OCI-LY3 (cell line): ENCODE results near the gene LHPP.

Source experiments
- H2AFZ ChIP-seq: fragments of 200-600, 300-600 bp; shearing (Covaris generic); 2 replicates; pipeline ENCODE4 v1.6.0; 2014; ENCODE audit warnings: antibody characterized with exemption, low read depth, low read length
- H3K27ac ChIP-seq: fragments of 200-600, 300-600 bp; sonication (generic); 2 replicates; pipeline ENCODE4 v1.5.1; 2014; ENCODE audit warnings: mild to moderate bottlenecking, low read length, moderate library complexity, mixed read lengths
- H3K27me3 ChIP-seq: fragments of 200-600, 300-600 bp; sonication (generic); 2 replicates; pipeline ENCODE4 v1.6.1; 2014; ENCODE audit warnings: low read depth, low read length, mixed read lengths
- H3K36me3 ChIP-seq: fragments of 200-600, 300-600 bp; sonication (generic); replicated peaks from 2 replicates; pipeline ENCODE3; 2014; ENCODE audit warnings: low read depth, low read length, mixed read lengths
- H3K4me1 ChIP-seq: fragments of 300-600, 200-600 bp; sonication (generic); 2 replicates; pipeline ENCODE4 v1.6.1; 2014; ENCODE audit warnings: low read length, mixed read lengths
- H3K4me2 ChIP-seq: fragments of 200-600, 300-600 bp; sonication (generic); 2 replicates; pipeline ENCODE4 v1.6.1; 2014; ENCODE audit warnings: low read length, mixed read lengths
- H3K4me3 ChIP-seq: fragments of 300-600, 200-600 bp; sonication (generic); 2 replicates; pipeline ENCODE4 v1.5.1; 2014; ENCODE audit warnings: antibody characterized with exemption, mild to moderate bottlenecking, low read length, moderate library complexity
- H3K79me2 ChIP-seq: fragments of 300-600, 200-600 bp; shearing (Covaris generic); 2 replicates; pipeline ENCODE4 v1.6.1; 2014; ENCODE audit warnings: mild to moderate bottlenecking, low read length, mixed read lengths
- H3K9ac ChIP-seq: fragments of 300-600, 200-600 bp; shearing (Covaris generic); 2 replicates; pipeline ENCODE4 v1.6.0; 2014; ENCODE audit warnings: mild to moderate bottlenecking, low read length, moderate library complexity
- H3K9me3 ChIP-seq: fragments of 200-600, 300-600 bp; shearing (Covaris generic); 2 replicates; pipeline ENCODE4 v1.6.1; 2014; ENCODE audit warnings: low read length, mixed read lengths; ENCODE audit not compliant: insufficient read depth
- H4K20me1 ChIP-seq: fragments of 200-600, 300-600 bp; sonication (generic); 2 replicates; pipeline ENCODE4 v1.6.1; 2016; ENCODE audit warnings: low read length, mixed read lengths; ENCODE audit not compliant: insufficient read depth
- CTCF ChIP-seq: fragments of 200-600, 300-600 bp; sonication (generic); IDR thresholded peaks from 2 replicates; pipeline ENCODE4 v1.5.1; 2014; ENCODE audit warnings: antibody characterized with exemption, low read length, low read depth
- EZH2phosphoT487 ChIP-seq: fragments of 200-600 bp; shearing (Covaris generic); IDR thresholded peaks from 2 replicates; pipeline ENCODE4 v1.6.1; 2018; ENCODE audit warnings: antibody characterized with exemption, mixed run types, low read depth

LHPP gene

GRCh38 chr10:124618470-124619073, 156.9 kb downstream of the LHPP start:
- no peak overlapping the region for H3K4me3 ChIP-seq
- peaks cover 31% of the 10 kb centered on the region for H3K4me1 ChIP-seq
- peaks cover 51% of the 10 kb centered on the region for H4K20me1 ChIP-seq
- no peaks in the 10 kb centered on the region for H3K9me3 ChIP-seq
- no peaks in the 10 kb centered on the region for H3K79me2 ChIP-seq
- no peak overlapping the region for H3K27ac ChIP-seq
- no peak overlapping the region for H3K4me2 ChIP-seq
- H2AFZ ChIP-seq, result no peak overlapping the region
- H3K27me3 ChIP-seq, result no peaks in the 10 kb centered on the region
- H3K36me3 ChIP-seq, result no peaks in the 10 kb centered on the region
- TF ChIP-seq CTCF (no peak), EZH2phosphoT487 (no peak)
- H3K9ac ChIP-seq, result no peak overlapping the region

- H3K9ac ChIP-seq, result no peak overlapping the region
- H3K27me3 ChIP-seq, result no peaks in the 10 kb centered on the region
- H3K27ac ChIP-seq, result no peak overlapping the region
- H3K36me3 ChIP-seq, result no peaks in the 10 kb centered on the region
- no peak overlapping the region for H2AFZ ChIP-seq
- H3K4me2 ChIP-seq, result peak overlapping the region; percentile 52; the same call in 1 of the 2 replicates
- no peaks in the 10 kb centered on the region for H3K9me3 ChIP-seq
- no peak overlapping the region for H3K4me3 ChIP-seq
- peaks cover 51% of the 10 kb centered on the region for H4K20me1 ChIP-seq
- H3K79me2 ChIP-seq, result no peaks in the 10 kb centered on the region
- TF ChIP-seq CTCF (no peak), EZH2phosphoT487 (no peak)
- peaks cover 25% of the 10 kb centered on the region for H3K4me1 ChIP-seq
Observed at GRCh38 chr10:124619195-124619594, 157.6 kb downstream of the LHPP start.

GRCh38 chr10:124619802-124620490, 158.3 kb downstream of the LHPP start:
- peaks cover 18% of the 10 kb centered on the region for H3K4me1 ChIP-seq
- H4K20me1 ChIP-seq, result peaks cover 55% of the 10 kb centered on the region
- TF ChIP-seq EZH2phosphoT487 (no peak), CTCF (no peak)
- no peaks in the 10 kb centered on the region for H3K27me3 ChIP-seq
- no peaks in the 10 kb centered on the region for H3K79me2 ChIP-seq
- peak overlapping the region; percentile 52 for H3K4me2 ChIP-seq
- no peaks in the 10 kb centered on the region for H3K9me3 ChIP-seq
- H3K9ac ChIP-seq, result no peak overlapping the region
- no peak overlapping the region for H2AFZ ChIP-seq
- no peak overlapping the region for H3K27ac ChIP-seq
- no peak overlapping the region for H3K4me3 ChIP-seq
- no peaks in the 10 kb centered on the region for H3K36me3 ChIP-seq

- Histone ChIP-seq H3K9me3 (no peaks in the 10 kb centered on the region), H2AFZ (no peak overlapping the region), H3K79me2 (0 out of 2 replicates have a peak, but pooled peaks cover 1% of the 10 kb centered on the region), H3K27me3 (no peaks in the 10 kb centered on the region), H3K27ac (no peak overlapping the region), H3K36me3 (no peaks in the 10 kb centered on the region), H3K4me2 (no peak overlapping the region), H3K4me3 (no peak overlapping the region), H3K4me1 (peaks cover 24% of the 10 kb centered on the region), H3K9ac (no peak overlapping the region), H4K20me1 (peaks cover 62% of the 10 kb centered on the region)
- no peak for TF ChIP-seq CTCF
- TF ChIP-seq EZH2phosphoT487, result no peak
Observed at GRCh38 chr10:124621637-124622036, 160.0 kb downstream of the LHPP start.
